Muscle layer of colon (tissue), 2 donors: ENCODE results near the gene ASB2.

ENCODE experiments used
- H3K27ac ChIP-seq: one replicate; pipeline ENCODE4 v1.7.0; 2013; ENCODE audit warnings: low read depth, mild to moderate bottlenecking, low read length, moderate library complexity
- H3K27me3 ChIP-seq, 2 donors: one replicate each; pipeline ENCODE4 v1.7.0; 2013; ENCODE audit warnings: low read length in 2 of 2, mild to moderate bottlenecking in 2 of 2; ENCODE audit not compliant: insufficient read depth in 2 of 2, control insufficient read depth in 1 of 2
- H3K36me3 ChIP-seq: one replicate; pipeline ENCODE4 v1.7.0; 2013; ENCODE audit warnings: mild to moderate bottlenecking, low read length; ENCODE audit not compliant: insufficient read depth
- H3K4me1 ChIP-seq: one replicate; pipeline ENCODE4 v1.7.0; 2013; ENCODE audit warnings: mild to moderate bottlenecking, low read length; ENCODE audit not compliant: insufficient read depth
- H3K4me3 ChIP-seq, 2 donors: one replicate each; pipeline ENCODE4 v1.7.0; 2013; ENCODE audit warnings: low read length in 2 of 2, low read depth in 1 of 2, mild to moderate bottlenecking in 1 of 2, moderate library complexity in 1 of 2
- H3K9ac ChIP-seq: one replicate; pipeline ENCODE4 v1.7.0; 2013; ENCODE audit warnings: low read length
- H3K9me3 ChIP-seq: one replicate; pipeline ENCODE4 v1.7.0; 2013; ENCODE audit warnings: mild to moderate bottlenecking, low read length
- donor health status: abdominal sarcoma.
- donor health status: Adenocarcinoma of cecum.

ASB2 gene

GRCh38 chr14:93975791-93976476 lies 436 bp downstream of the ASB2 start:
- Histone ChIP-seq H3K27me3 (no peaks in the 10 kb centered on the region), H3K36me3 (no peaks in the 10 kb centered on the region), H3K9me3 (no peaks in the 10 kb centered on the region), H3K4me1 (peaks cover 48% of the 10 kb centered on the region), H3K4me3 (peak overlapping the region; percentile 51 to 63), H3K27ac (peak overlapping the region; percentile 91), H3K9ac (peak overlapping the region; percentile 81)

GRCh38 chr14:93974833-93975232 lies 1.5 kb downstream of the ASB2 start:
- peak overlapping the region; percentile 81 for H3K9ac ChIP-seq
- no peaks in the 10 kb centered on the region for H3K36me3 ChIP-seq
- no peaks in the 10 kb centered on the region for H3K27me3 ChIP-seq
- H3K4me3 ChIP-seq, result peak overlapping the region; percentile 51 to 63
- peak overlapping the region; percentile 91 for H3K27ac ChIP-seq
- peaks cover 48% of the 10 kb centered on the region for H3K4me1 ChIP-seq
- no peaks in the 10 kb centered on the region for H3K9me3 ChIP-seq

GRCh38 chr14:93974299-93974698 lies 2.1 kb downstream of the ASB2 start:
- no peaks in the 10 kb centered on the region for H3K36me3 ChIP-seq
- peak overlapping the region; percentile 51 to 63 for H3K4me3 ChIP-seq
- peak overlapping the region; percentile 81 for H3K9ac ChIP-seq
- peak overlapping the region; percentile 91 for H3K27ac ChIP-seq
- peaks cover 54% of the 10 kb centered on the region for H3K4me1 ChIP-seq
- no peaks in the 10 kb centered on the region for H3K27me3 ChIP-seq
- no peaks in the 10 kb centered on the region for H3K9me3 ChIP-seq

GRCh38 chr14:93973607-93974006 lies 2.8 kb downstream of the ASB2 start:
- no peaks in the 10 kb centered on the region for H3K36me3 ChIP-seq
- peaks cover 61% of the 10 kb centered on the region for H3K4me1 ChIP-seq
- H3K27me3 ChIP-seq, result no peaks in the 10 kb centered on the region
- H3K27ac ChIP-seq, result peak overlapping the region; percentile 45
- no peaks in the 10 kb centered on the region for H3K9me3 ChIP-seq
- H3K4me3 ChIP-seq, result peak overlapping the region; percentile 12 to 63
- H3K9ac ChIP-seq, result peak overlapping the region; percentile 81

- H3K4me1 ChIP-seq, result peaks cover 63% of the 10 kb centered on the region
- peak overlapping the region; percentile 45 for H3K27ac ChIP-seq
- H3K36me3 ChIP-seq, result no peaks in the 10 kb centered on the region
- H3K9ac ChIP-seq, result peak overlapping the region; percentile 63
- no peaks in the 10 kb centered on the region for H3K9me3 ChIP-seq
- H3K4me3 ChIP-seq, result peak overlapping the region in 1 of 2 donors; percentile 63
- H3K27me3 ChIP-seq, result no peaks in the 10 kb centered on the region
Measured at GRCh38 chr14:93972618-93973205, 3.7 kb downstream of the ASB2 start.

GRCh38 chr14:93971635-93972027 lies 4.7 kb downstream of the ASB2 start:
- Histone ChIP-seq H3K27me3 (no peaks in the 10 kb centered on the region), H3K9ac (no peak overlapping the region), H3K36me3 (peaks cover 6% of the 10 kb centered on the region), H3K4me1 (peaks cover 63% of the 10 kb centered on the region), H3K9me3 (no peaks in the 10 kb centered on the region), H3K4me3 (peak overlapping the region in 1 of 2 donors; percentile 51), H3K27ac (peak overlapping the region; percentile 64)

- Histone ChIP-seq H3K9ac (peak overlapping the region; percentile 8), H3K9me3 (no peaks in the 10 kb centered on the region), H3K27me3 (no peaks in the 10 kb centered on the region), H3K36me3 (peaks cover 6% of the 10 kb centered on the region), H3K4me1 (peaks cover 69% of the 10 kb centered on the region), H3K27ac (peak overlapping the region; percentile 64), H3K4me3 (peak overlapping the region; percentile 9 to 51)
Measured at GRCh38 chr14:93970965-93971634, 5.3 kb downstream of the ASB2 start.

GRCh38 chr14:93970585-93970964 lies 5.8 kb downstream of the ASB2 start:
- Histone ChIP-seq H3K27me3 (no peaks in the 10 kb centered on the region), H3K4me1 (peaks cover 74% of the 10 kb centered on the region), H3K9ac (peak overlapping the region; percentile 8), H3K36me3 (peaks cover 6% of the 10 kb centered on the region), H3K9me3 (no peaks in the 10 kb centered on the region), H3K27ac (peak overlapping the region; percentile 64), H3K4me3 (peak overlapping the region in 1 of 2 donors; percentile 51)

GRCh38 chr14:93969082-93969828 lies 7.1 kb downstream of the ASB2 start:
- Histone ChIP-seq H3K4me1 (peaks cover 83% of the 10 kb centered on the region), H3K9ac (no peak overlapping the region), H3K27ac (peak overlapping the region; percentile 64)

GRCh38 chr14:93967637-93968250 lies 8.6 kb downstream of the ASB2 start:
- H3K27me3 ChIP-seq, result no peaks in the 10 kb centered on the region
- peaks cover 85% of the 10 kb centered on the region for H3K4me1 ChIP-seq
- H3K9me3 ChIP-seq, result no peaks in the 10 kb centered on the region
- H3K9ac ChIP-seq, result no peak overlapping the region
- H3K4me3 ChIP-seq, result no peak overlapping the region
- H3K36me3 ChIP-seq, result peaks cover 23% of the 10 kb centered on the region
- peak overlapping the region; percentile 49 for H3K27ac ChIP-seq

More at GRCh38 chr14:93969082-93969828, 7.1 kb downstream of the ASB2 start:
- H3K36me3 ChIP-seq, result peaks cover 12% of the 10 kb centered on the region
- H3K9me3 ChIP-seq, result no peaks in the 10 kb centered on the region
- no peak overlapping the region for H3K4me3 ChIP-seq
- no peaks in the 10 kb centered on the region for H3K27me3 ChIP-seq
